ENCODE data around the gene LPIN3. TPM values are rescaled to one million over a fixed set of nuclear protein-coding genes. Genes with fewer than 3 reads are reported as not detected.

The LPIN3 gene
- total RNA-seq, 1 experiment from 2014 or later = 3.8 TPM

GRCh38 chr20:41334036-41334435, 6.6 kb upstream of the LPIN3 start:
- Histone ChIP-seq H3K4me2 (ENCODE audit: insufficient read depth, insufficient read length, low read length) (no peak overlapping the region), H3K4ac (ENCODE audit: low read depth, low read length) (no peak overlapping the region), H2BK12ac (ENCODE audit: insufficient read length, low read depth, low read length) (no peak overlapping the region), H3K27ac (ENCODE audit: insufficient read length, low read depth, low read length) (no peak overlapping the region), H4K91ac (ENCODE audit: insufficient read length, low read depth, low read length) (no peak overlapping the region), H3K56ac (ENCODE audit: insufficient read length, low read depth, low read length) (no peak overlapping the region), H2AFZ (ENCODE audit: low read length) (no peak overlapping the region), H3K18ac (ENCODE audit: insufficient read length, low read depth, low read length) (no peak overlapping the region), H4K20me1 (ENCODE audit: control insufficient read depth, insufficient read depth, insufficient read length) (no peaks in the 10 kb centered on the region), H3K9me3 (ENCODE audit: control insufficient read depth, low read depth, low read length) (no peaks in the 10 kb centered on the region), H4K8ac (replicated peaks; ENCODE audit: insufficient read length, low read depth, low read length) (no peak overlapping the region), H3K79me2 (ENCODE audit: insufficient read depth, low read length) (no peaks in the 10 kb centered on the region), H2BK120ac (ENCODE audit: low read depth, low read length, poor library complexity, severe bottlenecking) (no peak overlapping the region), H3K4me1 (ENCODE audit: insufficient read depth, low read length) (no peaks in the 10 kb centered on the region), H3T11ph (ENCODE audit: low read length) (no peak overlapping the region), H2BK15ac (ENCODE audit: low read depth, low read length) (no peak overlapping the region), H2BK5ac (ENCODE audit: insufficient read length, low read length) (no peak overlapping the region), H3K9ac (ENCODE audit: extremely low read depth, insufficient read length, low read length) (no peak overlapping the region), H3K14ac (ENCODE audit: insufficient read depth, low read length) (no peak overlapping the region), H3K79me1 (ENCODE audit: insufficient read depth, low read depth, low read length, poor library complexity, severe bottlenecking) (no peaks in the 10 kb centered on the region), H2BK20ac (ENCODE audit: low read depth, low read length, poor library complexity, severe bottlenecking) (no peak overlapping the region), H2AK5ac (ENCODE audit: insufficient read length, low read length) (no peak overlapping the region), H4K5ac (ENCODE audit: insufficient read length, low read depth, low read length) (no peak overlapping the region), H3K23ac (ENCODE audit: insufficient read length, low read depth, low read length) (no peak overlapping the region), H3K27me3 (ENCODE audit: insufficient read depth, low read length) (no peaks in the 10 kb centered on the region), H3K23me2 (ENCODE audit: insufficient read length, low read depth, low read length, poor library complexity, severe bottlenecking) (no peaks in the 10 kb centered on the region)
- no peak for DNase-seq
- no peak overlapping the region for H3K27ac Mint-ChIP-seq
- H3K36me3 Mint-ChIP-seq (ENCODE audit: insufficient read depth in 1 of 3, low read depth in 3 of 3) = no peaks in the 10 kb centered on the region
- TF ChIP-seq CTCF (conservative IDR thresholded peaks at IDR 0.05) = no peak
- H3K4me1 Mint-ChIP-seq = peaks cover 0 to 4% of the 10 kb centered on the region in 2 experiments; a peak in 1 of 4 replicates
- no CpG with 5 or more reads among the region's 2 CpGs for WGBS (ENCODE audit: extremely low coverage, insufficient read length, low lambda C conversion rate)
- H3K27me3 Mint-ChIP-seq (ENCODE audit: low read depth) = peaks cover 22% of the 10 kb centered on the region
- H3K9me3 Mint-ChIP-seq = no peaks in the 10 kb centered on the region
- no peak overlapping the region for H3K4me3 Mint-ChIP-seq

All from H9 (cell line).